ENCODE results near the gene HTR2A. TPM values are rescaled to one million over a fixed set of nuclear protein-coding genes. Genes with fewer than 3 reads are reported as not detected.

The HTR2A gene
- total RNA-seq, 1 experiment from 2014 or later: not detected

DNA sequence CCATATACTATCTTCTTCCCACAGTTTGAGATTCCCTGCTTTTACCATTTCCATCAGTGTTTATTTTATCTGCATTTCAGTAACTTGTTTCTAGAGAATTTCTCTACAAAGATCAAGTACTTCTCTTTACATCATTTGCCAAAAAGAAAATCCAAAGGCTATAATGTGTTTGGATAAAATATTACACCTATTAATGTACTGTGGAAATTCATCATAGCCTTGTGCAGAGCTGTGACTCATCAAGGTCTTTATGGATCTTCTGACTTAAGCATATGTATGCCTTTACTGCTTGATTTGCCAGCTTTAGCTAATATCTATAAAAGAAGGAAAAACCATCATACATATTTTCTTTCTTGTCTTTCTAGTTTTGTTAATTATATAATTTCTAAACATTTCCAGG lies 9.6 kb upstream of the HTR2A start:
- no peaks in the 10 kb centered on the region for H3K36me3 ChIP-seq (ENCODE audit: control insufficient read depth, insufficient read depth, low read length)
- Mint-ChIP-seq H3K4me3 (ENCODE audit: unreplicated experiment) (no peak overlapping the region), H3K4me1 (ENCODE audit: low read depth, unreplicated experiment) (peaks cover 7% of the 10 kb centered on the region), H3K27ac (ENCODE audit: unreplicated experiment) (no peak overlapping the region), H3K27me3 (ENCODE audit: insufficient read depth, unreplicated experiment) (peaks cover 23% of the 10 kb centered on the region), H3K9me3 (ENCODE audit: unreplicated experiment) (peaks cover 7% of the 10 kb centered on the region), H3K36me3 (ENCODE audit: insufficient read depth, unreplicated experiment) (no peaks in the 10 kb centered on the region)
- CTCF ChIA-PET: no interaction called here
- H3K9me3 ChIP-seq: no peaks in the 10 kb centered on the region
- H3K4me3 ChIP-seq (ENCODE audit: low read depth, low read length): no peak overlapping the region
- POLR2A ChIA-PET: no interaction called here
- intact Hi-C loops (cut with micrococcal nuclease; ENCODE audit: unreplicated experiment): no loop called here
- H3K4me1 ChIP-seq: no peaks in the 10 kb centered on the region
- no TSS peak for BruUV-seq (replicated peaks)
- TF ChIP-seq, protein P1, sequence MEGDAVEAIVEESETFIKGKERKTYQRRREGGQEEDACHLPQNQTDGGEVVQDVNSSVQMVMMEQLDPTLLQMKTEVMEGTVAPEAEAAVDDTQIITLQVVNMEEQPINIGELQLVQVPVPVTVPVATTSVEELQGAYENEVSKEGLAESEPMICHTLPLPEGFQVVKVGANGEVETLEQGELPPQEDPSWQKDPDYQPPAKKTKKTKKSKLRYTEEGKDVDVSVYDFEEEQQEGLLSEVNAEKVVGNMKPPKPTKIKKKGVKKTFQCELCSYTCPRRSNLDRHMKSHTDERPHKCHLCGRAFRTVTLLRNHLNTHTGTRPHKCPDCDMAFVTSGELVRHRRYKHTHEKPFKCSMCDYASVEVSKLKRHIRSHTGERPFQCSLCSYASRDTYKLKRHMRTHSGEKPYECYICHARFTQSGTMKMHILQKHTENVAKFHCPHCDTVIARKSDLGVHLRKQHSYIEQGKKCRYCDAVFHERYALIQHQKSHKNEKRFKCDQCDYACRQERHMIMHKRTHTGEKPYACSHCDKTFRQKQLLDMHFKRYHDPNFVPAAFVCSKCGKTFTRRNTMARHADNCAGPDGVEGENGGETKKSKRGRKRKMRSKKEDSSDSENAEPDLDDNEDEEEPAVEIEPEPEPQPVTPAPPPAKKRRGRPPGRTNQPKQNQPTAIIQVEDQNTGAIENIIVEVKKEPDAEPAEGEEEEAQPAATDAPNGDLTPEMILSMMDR (IDR thresholded peaks at IDR 0.05; ENCODE audit: insufficient read depth in 1 of 2, low read depth in 1 of 2, low read length in 1 of 2, severe bottlenecking in 1 of 2, unreplicated experiment in 1 of 2): no peak
- no peak for DNase-seq
- no peaks in the 10 kb centered on the region; the same call in 1 of the 2 replicates for H3K27me3 ChIP-seq (replicated peaks; ENCODE audit: control insufficient read depth, insufficient read depth, low read length)

DNA sequence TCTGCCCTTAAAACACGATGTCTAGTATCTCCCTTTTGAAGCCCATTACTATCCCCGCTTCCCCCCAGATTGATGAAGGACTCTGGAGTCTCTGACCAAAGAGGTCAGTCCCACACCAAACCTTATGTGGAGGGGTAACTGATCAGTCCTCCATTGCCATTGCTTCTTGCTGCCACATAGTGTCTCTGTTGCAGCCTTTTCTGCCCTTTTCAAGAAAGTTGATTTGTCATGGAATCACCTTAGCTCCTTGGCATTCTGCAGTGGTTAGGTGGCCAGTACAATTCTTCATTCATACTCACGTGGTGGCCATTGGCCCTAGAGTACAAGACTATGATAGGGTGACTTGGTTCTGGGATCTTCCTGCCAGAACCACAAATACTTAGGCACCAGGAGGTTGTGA lies 8.4 kb upstream of the HTR2A start:
- Histone ChIP-seq H3K4me3 (ENCODE audit: low read depth, low read length) (no peak overlapping the region), H3K27me3 (replicated peaks; ENCODE audit: control insufficient read depth, insufficient read depth, low read length) (no peaks in the 10 kb centered on the region; the same call in 1 of the 2 replicates), H3K36me3 (ENCODE audit: control insufficient read depth, insufficient read depth, low read length) (no peaks in the 10 kb centered on the region), H3K9me3 (no peaks in the 10 kb centered on the region), H3K4me1 (no peaks in the 10 kb centered on the region)
- H3K36me3 Mint-ChIP-seq (ENCODE audit: insufficient read depth, unreplicated experiment): no peaks in the 10 kb centered on the region
- H3K9me3 Mint-ChIP-seq (ENCODE audit: unreplicated experiment): peaks cover 9% of the 10 kb centered on the region
- ChIA-PET CTCF (interaction anchor here (1.0 kb wide), 1 partner anchor 9 kb away, joined by 3 read pairs; no protein-coding TSS in a partner anchor), POLR2A (no interaction called here)
- peaks cover 20% of the 10 kb centered on the region for H3K27me3 Mint-ChIP-seq (ENCODE audit: insufficient read depth, unreplicated experiment)
- H3K4me3 Mint-ChIP-seq (ENCODE audit: unreplicated experiment): no peak overlapping the region
- DNase-seq: no peak
- H3K4me1 Mint-ChIP-seq (ENCODE audit: low read depth, unreplicated experiment): peaks cover 8% of the 10 kb centered on the region
- no peak overlapping the region for H3K27ac Mint-ChIP-seq (ENCODE audit: unreplicated experiment)
- intact Hi-C loops (cut with micrococcal nuclease; ENCODE audit: unreplicated experiment): no loop called here
- TF ChIP-seq, protein P1 (IDR thresholded peaks at IDR 0.05; ENCODE audit: insufficient read depth in 1 of 2, low read depth in 1 of 2, low read length in 1 of 2, severe bottlenecking in 1 of 2, unreplicated experiment in 1 of 2): peak in 1 of 2 experiments; percentile 31
- BruUV-seq (replicated peaks): no TSS peak

DNA sequence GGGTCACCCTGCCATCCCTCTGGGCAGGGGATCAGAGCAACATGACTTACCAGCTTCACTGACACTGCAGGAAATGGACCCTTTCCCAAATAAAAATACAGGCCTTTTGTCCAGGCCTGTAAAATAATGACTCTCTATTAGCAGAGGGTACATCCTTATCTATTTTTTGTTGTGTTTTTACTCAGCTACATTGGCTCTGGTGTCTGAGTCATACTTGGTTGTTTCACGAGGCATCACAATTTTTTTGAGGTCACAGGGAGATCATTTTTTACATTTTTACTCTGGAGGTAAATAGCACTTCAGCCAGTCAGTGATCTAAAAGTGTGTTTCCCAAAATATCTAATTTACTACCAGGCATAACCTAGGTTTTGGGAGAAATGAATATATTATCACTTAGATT lies 6.9 kb upstream of the HTR2A start:
- POLR2A ChIA-PET: no interaction called here
- intact Hi-C loops (cut with micrococcal nuclease; ENCODE audit: unreplicated experiment): no loop called here
- CTCF ChIA-PET: no interaction called here

More for the DNA sequence above, 6.9 kb upstream of the HTR2A start:
- Histone ChIP-seq H3K27me3 (replicated peaks; ENCODE audit: control insufficient read depth, insufficient read depth, low read length) (no peaks in the 10 kb centered on the region; the same call in 1 of the 2 replicates), H3K4me3 (ENCODE audit: low read depth, low read length) (no peak overlapping the region), H3K36me3 (ENCODE audit: control insufficient read depth, insufficient read depth, low read length) (no peaks in the 10 kb centered on the region), H3K9me3 (no peaks in the 10 kb centered on the region), H3K4me1 (no peaks in the 10 kb centered on the region)
- no peak for DNase-seq
- TF ChIP-seq, protein P1 (IDR thresholded peaks at IDR 0.05; ENCODE audit: insufficient read depth in 1 of 2, low read depth in 1 of 2, low read length in 1 of 2, severe bottlenecking in 1 of 2, unreplicated experiment in 1 of 2): no peak
- Mint-ChIP-seq H3K9me3 (ENCODE audit: unreplicated experiment) (peaks cover 9% of the 10 kb centered on the region), H3K4me1 (ENCODE audit: low read depth, unreplicated experiment) (peaks cover 8% of the 10 kb centered on the region), H3K27ac (ENCODE audit: unreplicated experiment) (no peak overlapping the region), H3K27me3 (ENCODE audit: insufficient read depth, unreplicated experiment) (peaks cover 17% of the 10 kb centered on the region), H3K4me3 (ENCODE audit: unreplicated experiment) (no peak overlapping the region), H3K36me3 (ENCODE audit: insufficient read depth, unreplicated experiment) (no peaks in the 10 kb centered on the region)
- no TSS peak for BruUV-seq (replicated peaks)

Measured in Caco-2 (cell line).